Lower lobe of right lung (tissue), 2 donors: ENCODE data around the gene CASZ1. TPM values are rescaled to one million over a fixed set of nuclear protein-coding genes. Genes with fewer than 3 reads are reported as not detected.

Experiments
- ATAC-seq, 2 donors: fragments of 200-7000 bp; cut with Tn5 transposase; one replicate each; pipeline ENCODE4 v1.9.1; 2020 to 2022; ENCODE audit warnings: mild to moderate bottlenecking in 2 of 2, moderate library complexity in 2 of 2
- DNase-seq: peaks from one replicate; pipeline ENCODE4 v3.0.0-alpha.2; 2020
- H3K27ac ChIP-seq: fragments of 200-600 bp; one replicate; pipeline ENCODE4 v1.8.0; 2022
- H3K27me3 ChIP-seq: fragments of 200-600 bp; one replicate; pipeline ENCODE4 v1.8.0; 2022; ENCODE audit warnings: low read depth
- H3K36me3 ChIP-seq: fragments of 200-600 bp; one replicate; pipeline ENCODE4 v1.8.0; 2022; ENCODE audit warnings: mild to moderate bottlenecking
- H3K4me1 ChIP-seq: fragments of 200-600 bp; one replicate; pipeline ENCODE4 v1.8.0; 2022
- H3K4me3 ChIP-seq: fragments of 200-600 bp; one replicate; pipeline ENCODE4 v1.8.0; 2022; ENCODE audit warnings: mild to moderate bottlenecking
- H3K9me3 ChIP-seq: fragments of 200-600 bp; one replicate; pipeline ENCODE4 v1.8.0; 2022
- intact Hi-C: fragments of 100-400 bp; cut with DNase I; formaldehyde crosslinking; loops from one replicate; pipeline ENCODE4 v1.11.0; 2022
- total RNA-seq: library from RNA; stranded (reverse); fragmentation: NEBNext Ultra II Directional; extraction: Animal tissue kit (Norgen Biotek cat#: 25700); gene quantifications from one replicate; pipeline ENCODE4 v1.2.1, GENCODE V29; 2021
- TF ChIP-seq, protein P1 (sequence below): fragments of 200-600 bp; IDR thresholded peaks from one replicate; pipeline ENCODE4 v1.8.0; 2022; ENCODE audit warnings: antibody characterized with exemption, mild to moderate bottlenecking
- donor health status: DM: no; HTN: yes; CAD: no; lungs with severe emphysema.

CASZ1 gene
- total RNA-seq, 1 donor from 2014 or later = 47.5 TPM

DNA sequence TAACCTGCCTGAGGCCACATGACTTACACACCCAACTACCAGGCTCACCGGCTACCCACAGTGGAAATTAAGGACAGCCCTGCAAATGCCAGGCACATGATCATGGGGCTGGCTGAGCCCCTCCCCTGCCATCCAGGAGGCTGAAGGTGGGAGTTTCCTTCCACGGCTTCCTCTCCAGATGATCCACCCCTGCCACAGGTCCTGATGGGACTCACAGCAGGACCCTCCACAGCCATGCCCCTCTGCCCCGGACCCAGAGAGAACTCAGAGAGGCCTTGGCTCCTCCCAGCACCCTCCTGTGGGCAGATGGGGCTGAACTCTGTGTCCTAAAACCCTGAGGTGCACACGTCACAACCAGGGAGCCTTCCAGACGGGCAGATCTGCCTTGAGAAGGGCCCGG is 29.1 kb upstream of the CASZ1 start:
- no peaks in the 10 kb centered on the region for H3K4me1 ChIP-seq
- no peak for ATAC-seq
- intact Hi-C loops = no loop called here
- no peak overlapping the region for H3K27ac ChIP-seq
- no peaks in the 10 kb centered on the region for H3K9me3 ChIP-seq
- H3K27me3 ChIP-seq = peaks cover 4% of the 10 kb centered on the region
- TF ChIP-seq, protein P1, sequence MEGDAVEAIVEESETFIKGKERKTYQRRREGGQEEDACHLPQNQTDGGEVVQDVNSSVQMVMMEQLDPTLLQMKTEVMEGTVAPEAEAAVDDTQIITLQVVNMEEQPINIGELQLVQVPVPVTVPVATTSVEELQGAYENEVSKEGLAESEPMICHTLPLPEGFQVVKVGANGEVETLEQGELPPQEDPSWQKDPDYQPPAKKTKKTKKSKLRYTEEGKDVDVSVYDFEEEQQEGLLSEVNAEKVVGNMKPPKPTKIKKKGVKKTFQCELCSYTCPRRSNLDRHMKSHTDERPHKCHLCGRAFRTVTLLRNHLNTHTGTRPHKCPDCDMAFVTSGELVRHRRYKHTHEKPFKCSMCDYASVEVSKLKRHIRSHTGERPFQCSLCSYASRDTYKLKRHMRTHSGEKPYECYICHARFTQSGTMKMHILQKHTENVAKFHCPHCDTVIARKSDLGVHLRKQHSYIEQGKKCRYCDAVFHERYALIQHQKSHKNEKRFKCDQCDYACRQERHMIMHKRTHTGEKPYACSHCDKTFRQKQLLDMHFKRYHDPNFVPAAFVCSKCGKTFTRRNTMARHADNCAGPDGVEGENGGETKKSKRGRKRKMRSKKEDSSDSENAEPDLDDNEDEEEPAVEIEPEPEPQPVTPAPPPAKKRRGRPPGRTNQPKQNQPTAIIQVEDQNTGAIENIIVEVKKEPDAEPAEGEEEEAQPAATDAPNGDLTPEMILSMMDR = no peak
- no peak overlapping the region for H3K4me3 ChIP-seq
- DNase-seq = no peak
- H3K36me3 ChIP-seq = no peaks in the 10 kb centered on the region

DNA sequence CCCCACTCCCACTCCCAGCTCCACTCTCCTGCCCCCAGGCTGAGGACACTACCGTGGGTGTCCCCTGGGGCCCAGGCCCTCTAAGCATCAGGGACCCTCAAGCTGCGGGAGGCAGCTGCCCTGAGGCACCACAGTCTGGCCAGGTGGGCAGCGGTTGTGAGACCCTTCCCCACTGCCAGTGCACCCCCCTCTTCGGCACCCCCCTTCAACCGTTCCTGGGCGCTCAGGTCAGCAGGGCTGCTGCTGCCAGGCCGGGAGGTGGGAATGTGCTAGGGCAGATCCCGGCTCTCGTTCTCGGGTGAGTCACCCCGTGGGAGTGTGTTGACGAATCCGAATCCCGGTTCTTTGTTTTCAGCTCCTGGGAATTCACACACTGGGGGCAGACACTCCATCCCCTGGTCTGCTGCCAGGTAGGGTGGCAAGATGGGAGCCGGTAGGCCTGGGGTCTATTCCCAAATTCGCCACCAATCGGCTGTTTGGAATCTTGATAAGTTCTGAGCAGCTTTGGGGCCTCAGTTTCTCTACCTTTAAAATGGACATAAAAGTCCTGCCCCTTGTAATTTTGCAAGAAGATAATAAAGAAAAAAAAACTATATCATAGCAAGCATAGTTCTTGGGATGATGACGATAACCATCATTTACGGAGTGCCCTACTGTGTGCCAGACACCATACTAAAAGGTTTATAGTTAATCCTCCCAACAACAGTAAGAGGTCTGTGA is 28.5 kb upstream of the CASZ1 start:
- DNase-seq (no peak), ATAC-seq (no peak)
- intact Hi-C loops = no loop called here
- TF ChIP-seq, protein P1 = no peak
- no peak overlapping the region for H3K4me3 ChIP-seq
- peaks cover 4% of the 10 kb centered on the region for H3K27me3 ChIP-seq
- H3K36me3 ChIP-seq = no peaks in the 10 kb centered on the region
- H3K27ac ChIP-seq = no peak overlapping the region
- no peaks in the 10 kb centered on the region for H3K4me1 ChIP-seq
- H3K9me3 ChIP-seq = no peaks in the 10 kb centered on the region

DNA sequence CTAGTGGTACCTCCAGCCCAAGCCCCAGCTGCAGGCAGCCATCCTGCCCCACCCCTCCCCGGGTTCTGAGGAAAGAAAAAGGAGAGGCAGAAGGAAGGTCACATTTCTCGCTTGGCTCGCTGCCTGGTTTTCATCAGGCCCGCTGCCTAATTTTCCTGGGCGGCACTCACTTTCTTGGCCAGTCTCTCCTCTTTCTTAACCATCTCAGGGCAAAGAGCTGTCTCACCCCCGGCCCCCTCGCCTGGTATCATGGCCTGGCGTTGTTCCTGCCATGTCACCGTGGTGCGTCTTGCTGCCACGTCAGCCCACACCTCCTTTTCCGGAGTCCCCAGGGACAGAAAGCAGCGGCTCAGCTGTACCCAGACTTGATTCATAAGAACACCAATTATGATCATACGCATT is 26.6 kb upstream of the CASZ1 start:
- H3K36me3 ChIP-seq = no peaks in the 10 kb centered on the region
- no peaks in the 10 kb centered on the region for H3K27me3 ChIP-seq
- intact Hi-C loops = no loop called here
- no peak overlapping the region for H3K4me3 ChIP-seq
- no peak for DNase-seq
- H3K4me1 ChIP-seq = no peaks in the 10 kb centered on the region
- TF ChIP-seq, protein P1 = no peak
- ATAC-seq = no peak
- H3K27ac ChIP-seq = no peak overlapping the region
- H3K9me3 ChIP-seq = no peaks in the 10 kb centered on the region

DNA sequence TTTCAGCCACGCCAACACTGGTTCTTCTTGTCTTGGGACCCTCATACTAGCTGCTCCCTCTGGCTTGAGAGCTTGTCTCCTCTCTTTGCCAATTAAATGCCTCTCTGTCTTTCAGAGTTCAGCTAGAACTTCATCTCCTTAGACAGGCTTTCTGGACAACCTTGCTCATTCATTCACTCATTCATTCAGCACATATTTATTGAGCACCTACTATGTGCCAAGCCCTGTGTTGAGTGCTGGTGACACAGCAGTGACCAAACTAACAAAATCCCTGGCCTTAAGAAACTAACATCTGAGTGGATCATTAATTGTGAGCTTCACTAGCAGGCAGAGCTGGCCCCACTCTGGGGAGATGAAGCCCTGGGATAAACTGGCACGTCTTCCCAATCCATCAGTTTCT is 24.9 kb upstream of the CASZ1 start:
- ATAC-seq = no peak
- TF ChIP-seq, protein P1 = no peak
- intact Hi-C loops = no loop called here

DNA sequence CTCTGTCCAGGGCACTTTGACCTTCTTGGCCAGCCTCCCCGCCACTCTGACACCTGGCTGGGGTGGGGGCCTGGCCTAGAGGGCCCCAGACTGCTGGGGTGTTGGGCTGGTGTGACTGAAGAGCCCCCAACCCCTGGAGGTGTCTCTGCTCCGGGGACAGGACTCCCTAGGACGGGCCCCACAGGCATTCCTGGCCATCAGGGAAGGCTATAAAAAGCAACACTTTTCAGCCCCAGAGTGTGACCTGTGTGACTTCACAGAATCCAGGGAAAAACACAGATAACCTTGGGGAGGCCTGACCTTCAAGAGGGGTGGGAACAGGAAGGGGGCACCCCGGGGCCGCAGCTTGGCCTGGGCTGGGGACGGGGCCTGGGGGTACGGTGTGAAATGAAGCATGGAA is 24.0 kb upstream of the CASZ1 start:
- Histone ChIP-seq H3K27ac (no peak overlapping the region), H3K4me3 (no peak overlapping the region)

More for the DNA sequence above, 24.9 kb upstream of the CASZ1 start:
- no peaks in the 10 kb centered on the region for H3K27me3 ChIP-seq
- H3K27ac ChIP-seq = no peak overlapping the region
- DNase-seq = no peak
- no peaks in the 10 kb centered on the region for H3K4me1 ChIP-seq
- H3K9me3 ChIP-seq = no peaks in the 10 kb centered on the region
- H3K36me3 ChIP-seq = no peaks in the 10 kb centered on the region
- H3K4me3 ChIP-seq = no peak overlapping the region

More for the DNA sequence above, 24.0 kb upstream of the CASZ1 start:
- Histone ChIP-seq H3K36me3 (no peaks in the 10 kb centered on the region), H3K4me1 (no peaks in the 10 kb centered on the region), H3K27me3 (no peaks in the 10 kb centered on the region), H3K9me3 (no peaks in the 10 kb centered on the region)
- no peak for ATAC-seq
- TF ChIP-seq, protein P1 = no peak
- no peak for DNase-seq
- intact Hi-C loops = no loop called here
